Measurements from ENCODE around the gene ZBTB7A. TPM values are rescaled to one million over a fixed set of nuclear protein-coding genes. Genes with fewer than 3 reads are reported as not detected.

ZBTB7A gene
- total and polyA plus RNA-seq, 2 experiments from 2014 or later: 17.8 to 41.3 TPM

GRCh38 chr19:4095488-4095844 is 28.8 kb upstream of the ZBTB7A start:
- 93 to 94% methylated on average over 11 to 12 of the region's 12 CpGs for WGBS, 2 experiments (ENCODE audit: low coverage in 1 of 2, low lambda C conversion rate in 2 of 2, missing lambda C conversion rate in 2 of 2)
- no peaks in the 10 kb centered on the region for H3F3A ChIP-seq (ENCODE audit: insufficient read depth)
- H3K9ac ChIP-seq: no peak overlapping the region
- no peaks in the 10 kb centered on the region for H3K4me1 ChIP-seq (ENCODE audit: insufficient read depth)
- no peaks in the 10 kb centered on the region; the same call in 1 of the 2 replicates for H3K36me3 ChIP-seq (ENCODE audit: low read depth)
- H2AFZ ChIP-seq: no peak overlapping the region
- TF ChIP-seq EZH2 (IDR thresholded peaks at IDR 0.05; ENCODE audit: insufficient read depth, poor library complexity, severe bottlenecking): no peak
- no peak for TF ChIP-seq EZH2phosphoT487 (IDR thresholded peaks at IDR 0.05; ENCODE audit: insufficient read depth, low read depth)
- no peaks in the 10 kb centered on the region for H3K9me2 ChIP-seq (ENCODE audit: insufficient read depth)
- DNase-seq: no peak
- in situ Hi-C loops (cut with MboI): no loop called here
- no peak overlapping the region for H3K4me3 ChIP-seq
- no peak overlapping the region for H3K27ac ChIP-seq
- no peak overlapping the region for H3K4me2 ChIP-seq (ENCODE audit: unreplicated experiment)
- H3K9me3 ChIP-seq (ENCODE audit: low read depth): no peaks in the 10 kb centered on the region
- no peaks in the 10 kb centered on the region for H3K79me2 ChIP-seq (ENCODE audit: insufficient read depth)
- H3K27me3 ChIP-seq (replicated peaks; ENCODE audit: insufficient read depth): no peaks in the 10 kb centered on the region
- no peaks in the 10 kb centered on the region for H4K20me1 ChIP-seq (ENCODE audit: insufficient read depth)

DNA sequence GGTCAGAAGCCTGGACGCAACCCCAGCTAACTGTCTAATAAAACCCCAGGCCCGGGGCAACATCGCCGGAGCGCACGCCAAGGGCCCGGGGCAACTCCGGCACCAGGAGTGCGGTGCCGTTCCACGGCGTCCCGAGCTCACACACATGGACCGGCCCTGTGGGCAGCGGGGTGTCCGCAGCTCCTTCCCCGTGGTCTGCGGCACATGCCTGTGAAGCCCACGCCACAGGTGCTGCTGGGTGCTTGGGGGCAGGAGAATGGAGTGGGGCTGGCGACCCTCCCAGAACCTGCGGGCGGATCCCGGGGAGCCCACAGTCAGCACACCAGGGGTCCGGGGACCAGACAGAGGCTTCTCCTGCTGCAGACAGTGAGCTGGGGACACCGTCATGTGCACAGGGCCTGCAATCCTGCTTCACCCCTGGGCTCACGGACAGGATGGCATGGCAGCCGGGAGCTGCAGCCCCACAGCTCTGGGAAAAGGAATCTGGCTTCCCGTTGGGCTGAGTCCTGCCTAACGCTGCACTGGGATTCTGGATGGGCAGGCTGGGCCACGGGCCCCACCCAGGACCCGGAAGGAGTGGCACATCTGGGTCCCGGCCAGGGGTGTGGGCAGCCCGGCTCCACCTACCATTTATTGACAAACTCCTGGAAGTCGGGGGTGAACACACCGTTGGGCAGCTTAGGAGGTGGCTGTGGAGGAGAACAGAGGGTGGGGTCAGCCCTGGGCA is 28.2 kb upstream of the ZBTB7A start:
- H3K9me3 ChIP-seq (ENCODE audit: low read depth): no peaks in the 10 kb centered on the region
- in situ Hi-C loops (cut with MboI): no loop called here
- WGBS, 2 experiments (ENCODE audit: low coverage in 1 of 2, low lambda C conversion rate in 2 of 2, missing lambda C conversion rate in 2 of 2): 76 to 79% methylated on average over 29 to 30 of the region's 35 CpGs
- no peak overlapping the region for H3K27ac ChIP-seq
- H3K4me2 ChIP-seq (ENCODE audit: unreplicated experiment): no peak overlapping the region
- TF ChIP-seq EZH2phosphoT487 (IDR thresholded peaks at IDR 0.05; ENCODE audit: insufficient read depth, low read depth) (no peak), EZH2 (IDR thresholded peaks at IDR 0.05; ENCODE audit: insufficient read depth, poor library complexity, severe bottlenecking) (no peak)
- H4K20me1 ChIP-seq (ENCODE audit: insufficient read depth): no peaks in the 10 kb centered on the region
- H3K79me2 ChIP-seq (ENCODE audit: insufficient read depth): no peaks in the 10 kb centered on the region
- H2AFZ ChIP-seq: no peak overlapping the region
- no peaks in the 10 kb centered on the region for H3K9me2 ChIP-seq (ENCODE audit: insufficient read depth)
- H3K9ac ChIP-seq: no peak overlapping the region
- DNase-seq: no peak
- H3K27me3 ChIP-seq (replicated peaks; ENCODE audit: insufficient read depth): no peaks in the 10 kb centered on the region
- no peak overlapping the region for H3K4me3 ChIP-seq
- H3K36me3 ChIP-seq (ENCODE audit: low read depth): no peaks in the 10 kb centered on the region; the same call in 1 of the 2 replicates
- no peaks in the 10 kb centered on the region for H3F3A ChIP-seq (ENCODE audit: insufficient read depth)
- no peaks in the 10 kb centered on the region for H3K4me1 ChIP-seq (ENCODE audit: insufficient read depth)

DNA sequence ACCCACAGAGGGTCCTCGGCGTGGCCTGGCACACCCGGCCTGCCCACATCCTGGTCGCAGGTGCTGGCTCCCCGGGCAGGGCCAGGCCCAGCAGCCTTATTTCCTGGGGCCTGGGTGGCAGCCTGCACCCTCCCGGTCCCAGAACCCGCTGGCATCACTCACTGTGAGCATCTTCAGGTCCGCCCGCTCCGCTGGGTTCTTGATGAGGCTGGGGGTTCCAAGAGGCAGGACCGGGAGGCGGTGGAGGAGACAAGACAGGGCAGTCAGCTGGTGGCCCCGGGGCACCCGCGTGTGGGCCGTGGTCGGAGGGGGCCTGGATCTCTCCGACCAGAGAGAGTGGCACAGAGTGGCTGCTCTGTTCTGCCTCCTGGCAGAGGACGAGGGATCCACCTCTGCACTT is 27.6 kb upstream of the ZBTB7A start:
- H2AFZ ChIP-seq: no peak overlapping the region
- H3K36me3 ChIP-seq (ENCODE audit: low read depth): no peaks in the 10 kb centered on the region; the same call in 1 of the 2 replicates
- no peak overlapping the region for H3K4me2 ChIP-seq (ENCODE audit: unreplicated experiment)
- in situ Hi-C loops (cut with MboI): no loop called here
- H3K9me3 ChIP-seq (ENCODE audit: low read depth): no peaks in the 10 kb centered on the region
- no peaks in the 10 kb centered on the region for H3K4me1 ChIP-seq (ENCODE audit: insufficient read depth)
- H3K4me3 ChIP-seq: no peak overlapping the region
- WGBS, 2 experiments (ENCODE audit: low coverage in 1 of 2, low lambda C conversion rate in 2 of 2, missing lambda C conversion rate in 2 of 2): 90 to 95% methylated on average over 15 to 19 of the region's 19 CpGs
- H3K27me3 ChIP-seq (replicated peaks; ENCODE audit: insufficient read depth): no peaks in the 10 kb centered on the region
- no peak for DNase-seq
- no peaks in the 10 kb centered on the region for H3F3A ChIP-seq (ENCODE audit: insufficient read depth)
- no peaks in the 10 kb centered on the region for H4K20me1 ChIP-seq (ENCODE audit: insufficient read depth)
- no peak for TF ChIP-seq EZH2phosphoT487 (IDR thresholded peaks at IDR 0.05; ENCODE audit: insufficient read depth, low read depth)
- no peak for TF ChIP-seq EZH2 (IDR thresholded peaks at IDR 0.05; ENCODE audit: insufficient read depth, poor library complexity, severe bottlenecking)
- no peaks in the 10 kb centered on the region for H3K79me2 ChIP-seq (ENCODE audit: insufficient read depth)
- H3K27ac ChIP-seq: no peak overlapping the region
- H3K9ac ChIP-seq: no peak overlapping the region
- H3K9me2 ChIP-seq (ENCODE audit: insufficient read depth): no peaks in the 10 kb centered on the region

GRCh38 chr19:4093643-4094175 is 27.0 kb upstream of the ZBTB7A start:
- H3K79me2 ChIP-seq (ENCODE audit: insufficient read depth): no peaks in the 10 kb centered on the region
- in situ Hi-C loops (cut with MboI): no loop called here
- no peak overlapping the region for H3K4me3 ChIP-seq
- H3K4me2 ChIP-seq (ENCODE audit: unreplicated experiment): no peak overlapping the region
- DNase-seq: no peak
- no peaks in the 10 kb centered on the region for H3K4me1 ChIP-seq (ENCODE audit: insufficient read depth)
- TF ChIP-seq EZH2 (IDR thresholded peaks at IDR 0.05; ENCODE audit: insufficient read depth, poor library complexity, severe bottlenecking) (no peak), EZH2phosphoT487 (IDR thresholded peaks at IDR 0.05; ENCODE audit: insufficient read depth, low read depth) (no peak)
- H3K9me3 ChIP-seq (ENCODE audit: low read depth): no peaks in the 10 kb centered on the region
- no peak overlapping the region for H3K27ac ChIP-seq
- H3K27me3 ChIP-seq (replicated peaks; ENCODE audit: insufficient read depth): no peaks in the 10 kb centered on the region
- H2AFZ ChIP-seq: no peak overlapping the region
- no peaks in the 10 kb centered on the region; the same call in 1 of the 2 replicates for H3K36me3 ChIP-seq (ENCODE audit: low read depth)
- H3K9ac ChIP-seq: no peak overlapping the region
- no peaks in the 10 kb centered on the region for H4K20me1 ChIP-seq (ENCODE audit: insufficient read depth)
- H3K9me2 ChIP-seq (ENCODE audit: insufficient read depth): no peaks in the 10 kb centered on the region
- WGBS, 2 experiments (ENCODE audit: low coverage in 1 of 2, low lambda C conversion rate in 2 of 2, missing lambda C conversion rate in 2 of 2): 88 to 90% methylated on average over 18 of the region's 18 CpGs
- H3F3A ChIP-seq (ENCODE audit: insufficient read depth): no peaks in the 10 kb centered on the region
